NCI-H460 (cell line): Measurements from ENCODE around the gene RASSF8. TPM values are rescaled to one million over a fixed set of nuclear protein-coding genes. Genes with fewer than 3 reads are reported as not detected.

Source experiments
- DNase-seq: peaks from one replicate; pipeline ENCODE4 v3.0.0-alpha.2; 2016; ENCODE audit warnings: low read depth; ENCODE audit errors: extremely low read depth
- total RNA-seq: library from RNA; depleted of rRNA; stranded (reverse); fragments of >200 nt; shearing (Covaris generic); gene quantifications from 2 replicates; pipeline ENCODE4 v1.2.3, GENCODE V29; 2014; rRNA removed

Gene RASSF8
- total RNA-seq, 1 experiment from 2014 or later: 116 TPM

- DNase-seq: no peak
Measured at GRCh38 chr12:26122681-26123481, 164.4 kb downstream of the RASSF8 start.

- DNase-seq: no peak
Measured at GRCh38 chr12:26123482-26123980, 165.0 kb downstream of the RASSF8 start.

DNA sequence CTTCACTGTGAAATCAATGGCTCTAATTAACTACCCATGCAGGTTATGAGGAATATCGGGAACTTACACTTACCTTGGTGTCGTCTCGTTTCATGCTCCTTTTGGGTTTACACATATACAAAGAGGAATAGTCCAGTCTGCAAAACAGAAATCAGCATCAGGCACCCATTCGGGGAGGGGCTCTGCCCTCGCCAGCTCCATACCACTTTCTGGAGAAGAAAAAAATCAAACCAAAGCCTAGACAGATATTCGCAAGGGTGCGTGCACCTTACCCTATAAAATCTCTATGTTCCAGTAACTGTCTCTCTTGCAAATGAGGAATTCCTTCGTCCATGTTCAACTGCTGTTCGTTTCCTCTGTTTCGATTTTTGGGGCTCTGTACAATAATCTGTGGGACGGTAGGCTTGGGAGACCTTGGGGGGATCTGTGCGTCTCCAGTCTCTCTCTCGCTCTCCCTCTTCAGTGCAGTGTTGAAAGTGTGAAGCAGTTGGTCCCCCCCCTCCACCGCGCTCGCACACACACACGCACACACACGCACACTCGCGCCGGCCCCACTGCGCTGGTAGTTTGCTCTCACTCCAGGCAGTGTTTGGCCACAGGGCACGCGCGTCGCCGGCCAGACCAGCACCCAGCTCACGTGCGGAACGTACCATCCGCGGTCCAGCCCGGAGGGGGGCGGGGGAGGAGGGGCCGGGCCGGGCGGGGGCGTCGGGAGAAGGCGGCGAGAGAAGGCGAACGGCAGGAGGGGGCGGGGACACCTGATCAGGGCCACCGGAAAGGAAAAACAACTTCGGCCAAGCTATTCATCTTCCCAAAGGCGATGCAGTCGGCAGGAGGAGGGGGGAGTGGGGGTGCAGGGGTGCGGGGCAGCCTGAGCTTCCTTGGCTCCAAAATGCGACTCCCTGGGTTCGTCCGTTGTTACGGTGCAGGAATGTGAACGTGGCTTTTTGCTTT, 166.2 kb downstream of the RASSF8 start, which contains the start of gene BHLHE41:
Gene BHLHE41 (minus strand): TSS at position 592 of the 954 bp plus-strand sequence. CDS start 258 bp downstream, at position 334.
- no peak for DNase-seq

GRCh38 chr12:26125400-26126339, 167.2 kb downstream of the RASSF8 start:
- peak; percentile 59 for DNase-seq

DNA sequence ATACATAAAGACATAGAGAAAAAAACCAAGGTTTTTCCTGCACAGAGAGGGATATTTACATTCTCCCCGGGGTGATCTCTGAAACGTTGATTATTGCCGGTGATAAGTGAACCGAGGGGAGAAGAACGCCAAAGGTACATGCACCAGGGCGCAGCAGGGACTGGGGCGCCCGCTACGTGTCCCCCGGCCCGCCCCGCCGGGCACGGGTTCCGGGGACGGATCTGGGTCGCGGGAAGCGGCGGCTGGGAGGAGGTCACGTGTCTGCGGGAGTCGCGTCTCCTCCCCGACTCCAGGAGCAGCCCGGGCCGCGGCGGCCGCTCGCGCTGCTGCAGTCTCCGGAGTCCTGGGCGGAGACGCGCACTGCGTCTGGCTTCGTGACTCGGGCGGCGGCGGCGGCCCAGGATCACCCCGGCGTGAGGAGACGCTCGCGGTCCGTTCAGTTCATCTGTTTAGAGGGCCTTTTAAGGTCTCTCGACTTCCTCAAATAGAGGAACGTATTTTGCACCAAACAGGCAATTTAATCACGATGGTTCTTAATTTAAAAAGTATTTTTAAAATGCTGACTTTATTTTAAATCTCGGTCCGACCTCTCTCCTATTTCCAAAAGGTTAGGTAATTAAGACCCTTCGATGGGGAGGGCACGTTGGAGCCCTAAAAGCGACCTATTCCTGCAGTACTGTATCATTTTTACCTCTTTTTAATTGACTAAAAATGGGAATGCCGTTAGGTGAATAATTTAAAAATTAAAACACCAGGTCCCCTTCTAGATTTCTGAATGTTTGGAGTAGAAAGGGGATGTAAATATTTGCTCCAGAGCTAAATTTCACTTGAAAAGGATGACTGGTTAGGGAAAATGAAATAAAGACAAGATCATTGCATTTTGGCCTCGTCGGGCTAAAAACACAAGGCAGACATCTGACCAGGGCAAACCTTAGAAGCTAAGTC, 168.1 kb downstream of the RASSF8 start:
- DNase-seq: peak; percentile 60

- DNase-seq: no peak
Measured at GRCh38 chr12:26127404-26127803, 168.9 kb downstream of the RASSF8 start.

GRCh38 chr12:26128168-26128567, 169.7 kb downstream of the RASSF8 start:
- no peak for DNase-seq

Other genes with a start within 250 kb of the RASSF8 start
- 0.98 and 2.7 TPM in 2 replicates for gene BHLHE41, start 166.4 kb downstream of the RASSF8 start, total RNA-seq
- 0.55 and 0.62 TPM in 2 replicates for gene SSPN, start 236.9 kb downstream of the RASSF8 start, total RNA-seq